Activated gamma-delta T cell treated with anti-CD3 and anti-CD28 coated beads, Interleukin-2, amount 50 U/mL, for 16 hours (primary cell): Measurements from ENCODE around the gene NOSTRIN.
"Not testable (repeated sequence)": the region's sequence is repeated elsewhere in the genome, so short reads cannot be mapped to it uniquely, and the experiment has no call there.

ENCODE experiments used
- DNase-seq: peaks from one replicate; pipeline ENCODE4 v3.0.0-alpha.2; 2020; ENCODE audit warnings: low read depth

The NOSTRIN gene

GRCh38 chr2:168819829-168820489 lies 17.5 kb downstream of the NOSTRIN start:
- no peak for DNase-seq

GRCh38 chr2:168821577-168821976 lies 19.1 kb downstream of the NOSTRIN start:
- DNase-seq: no peak

- no peak for DNase-seq
Observed at GRCh38 chr2:168821992-168822391, 19.6 kb downstream of the NOSTRIN start.

- no peak for DNase-seq
Observed at GRCh38 chr2:168825126-168825525, 22.7 kb downstream of the NOSTRIN start.

DNA sequence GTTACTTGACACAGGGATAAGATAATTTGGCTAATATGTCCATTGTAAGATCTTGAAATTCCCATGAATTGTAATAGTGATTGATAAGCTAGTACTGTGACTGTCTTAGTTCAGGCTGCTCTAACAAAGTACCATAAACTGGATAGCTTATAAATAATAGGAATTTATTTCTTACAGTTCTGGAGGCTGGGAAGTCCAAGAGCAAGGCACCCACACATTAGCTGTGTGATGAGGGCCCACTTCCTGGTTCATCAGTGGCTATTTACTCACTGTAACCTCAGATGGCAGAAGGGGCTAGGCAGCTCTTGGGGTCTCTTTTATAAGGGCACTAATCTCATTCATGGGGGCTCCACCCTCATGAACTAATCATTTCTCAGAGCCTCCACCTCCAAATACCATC lies 28.5 kb downstream of the NOSTRIN start:
- no peak for DNase-seq

DNA sequence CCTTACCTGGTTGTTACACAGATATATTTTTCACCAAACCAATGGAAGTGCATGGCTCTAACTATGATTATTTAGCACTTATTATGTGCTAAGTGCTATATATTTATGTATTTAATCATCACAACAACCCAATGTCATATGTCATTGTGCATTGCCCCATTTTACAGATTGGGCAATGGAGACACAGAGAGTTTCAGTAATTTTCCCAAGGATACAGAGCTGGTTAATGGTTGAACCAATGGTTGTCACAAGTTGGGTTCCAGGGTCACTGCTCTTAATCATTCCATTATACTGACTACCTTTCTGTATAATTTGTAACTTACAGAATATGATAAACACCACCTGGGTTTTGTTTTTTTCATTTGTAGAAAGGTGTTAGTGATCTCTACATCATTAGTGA lies 29.2 kb downstream of the NOSTRIN start:
- DNase-seq: no peak

- no peak for DNase-seq
Observed at GRCh38 chr2:168835969-168836368, 33.5 kb downstream of the NOSTRIN start.

- no peak for DNase-seq
Observed at GRCh38 chr2:168841445-168841844, 39.0 kb downstream of the NOSTRIN start.

DNA sequence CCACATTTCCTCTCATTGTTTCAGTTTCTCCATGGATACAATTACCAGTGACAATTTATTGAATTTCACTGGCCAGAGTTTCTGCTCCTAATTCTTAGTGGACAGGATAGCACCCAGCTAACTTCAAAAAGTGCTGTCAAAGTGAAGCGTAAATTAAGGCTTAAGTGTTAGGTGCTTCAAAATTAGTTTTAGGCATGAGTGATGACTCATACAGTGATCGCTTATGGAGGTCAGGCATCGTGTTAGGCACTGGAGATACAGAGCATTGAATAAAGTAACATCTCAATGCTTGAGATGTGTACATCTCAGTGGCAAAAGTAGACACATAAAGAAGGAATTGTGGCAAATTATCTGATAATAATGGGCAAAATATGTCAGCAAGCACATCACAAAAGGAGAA lies 40.8 kb downstream of the NOSTRIN start:
- no peak for DNase-seq

DNA sequence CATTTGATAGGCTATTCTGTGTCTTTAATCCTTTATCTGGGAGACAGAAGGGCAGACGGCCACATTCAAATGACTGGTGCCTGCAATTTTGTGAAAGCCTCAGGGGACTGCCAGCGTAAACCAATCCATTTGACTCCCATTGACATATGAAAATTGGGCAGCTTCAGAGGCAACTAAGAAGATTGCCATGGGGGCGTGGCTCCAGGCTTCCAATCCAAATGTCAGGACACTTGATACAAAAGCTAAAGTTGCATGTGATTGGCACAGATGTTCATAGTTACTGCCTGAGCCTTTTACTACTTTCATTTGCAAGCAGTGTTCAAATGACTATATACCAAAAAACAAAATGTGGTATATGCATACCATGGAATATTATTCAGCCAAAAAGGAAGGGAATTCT lies 45.8 kb downstream of the NOSTRIN start:
- DNase-seq: no peak

GRCh38 chr2:168849610-168850009 lies 47.2 kb downstream of the NOSTRIN start:
- DNase-seq: no peak

DNA sequence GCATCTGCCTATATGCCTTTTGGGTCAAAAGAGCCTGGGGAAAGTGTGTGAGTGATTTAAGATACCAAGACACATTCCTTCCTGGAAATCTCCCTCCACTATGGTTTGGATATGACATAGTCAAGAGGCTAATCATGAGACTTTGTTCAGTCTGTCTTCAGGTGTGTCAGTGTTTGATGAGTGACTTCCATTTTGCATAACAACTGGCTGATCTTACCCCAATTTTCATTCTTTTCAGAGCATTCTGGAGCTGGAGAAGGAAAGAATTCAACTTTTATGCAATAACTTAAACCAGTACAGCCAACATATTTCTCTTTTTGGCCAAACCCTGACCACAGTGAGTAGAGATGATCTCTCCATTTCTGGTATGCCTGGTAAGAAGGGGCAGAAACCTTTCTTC lies 48.4 kb downstream of the NOSTRIN start:
- DNase-seq: no peak

DNA sequence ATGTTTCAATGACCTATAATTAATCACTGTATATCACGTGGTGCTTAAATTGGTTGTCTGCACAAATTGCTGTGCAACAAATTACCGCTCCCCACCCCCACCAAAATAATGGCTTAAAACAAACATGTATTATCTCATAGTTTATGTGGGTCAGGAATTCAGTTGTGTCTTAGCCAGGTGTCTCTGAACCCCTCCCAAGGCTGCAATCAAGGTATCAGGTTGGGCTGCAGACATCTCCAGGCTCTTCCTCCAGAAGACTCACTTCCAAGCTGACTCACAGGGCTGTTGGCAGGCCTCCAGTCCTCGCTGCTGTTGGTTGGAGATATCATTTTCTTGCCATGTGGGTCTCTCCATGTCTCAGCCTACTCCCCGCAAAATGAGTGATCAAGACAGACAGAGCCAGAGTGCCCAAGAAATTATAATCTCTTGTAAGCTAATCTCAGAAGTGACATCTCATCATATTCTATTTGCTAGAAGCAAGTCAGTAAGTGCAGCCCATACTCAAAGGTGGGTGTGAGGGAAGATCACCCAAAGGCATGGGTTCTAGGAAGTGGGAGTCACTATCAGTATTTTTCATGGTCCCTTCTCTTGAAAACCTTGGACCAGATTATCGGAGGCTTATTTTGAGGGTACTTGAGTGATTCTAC lies 49.4 kb downstream of the NOSTRIN start:
- DNase-seq: no peak

GRCh38 chr2:168852481-168852880 lies 50.0 kb downstream of the NOSTRIN start:
- DNase-seq: no peak

DNA sequence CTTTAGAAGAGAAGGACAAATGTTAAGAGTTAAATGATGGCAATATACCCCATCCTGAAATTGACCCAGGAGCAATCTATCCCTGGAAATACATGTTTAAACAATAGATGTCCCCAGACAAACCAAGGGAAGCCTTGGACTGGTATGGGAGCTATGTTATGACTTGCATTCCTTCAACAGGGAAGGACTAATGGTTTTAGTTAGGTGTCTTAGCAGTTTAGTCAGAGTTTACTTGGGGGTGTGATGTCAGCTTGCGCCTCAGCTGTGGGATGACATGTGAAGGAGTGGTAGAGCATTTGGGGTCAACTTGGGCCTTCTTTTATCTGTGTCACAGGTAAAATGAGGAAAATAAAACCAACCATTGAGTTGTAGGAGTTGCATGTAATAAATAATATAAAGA lies 51.0 kb downstream of the NOSTRIN start:
- DNase-seq: no peak

GRCh38 chr2:168854651-168855050 lies 52.2 kb downstream of the NOSTRIN start:
- DNase-seq: no peak

DNA sequence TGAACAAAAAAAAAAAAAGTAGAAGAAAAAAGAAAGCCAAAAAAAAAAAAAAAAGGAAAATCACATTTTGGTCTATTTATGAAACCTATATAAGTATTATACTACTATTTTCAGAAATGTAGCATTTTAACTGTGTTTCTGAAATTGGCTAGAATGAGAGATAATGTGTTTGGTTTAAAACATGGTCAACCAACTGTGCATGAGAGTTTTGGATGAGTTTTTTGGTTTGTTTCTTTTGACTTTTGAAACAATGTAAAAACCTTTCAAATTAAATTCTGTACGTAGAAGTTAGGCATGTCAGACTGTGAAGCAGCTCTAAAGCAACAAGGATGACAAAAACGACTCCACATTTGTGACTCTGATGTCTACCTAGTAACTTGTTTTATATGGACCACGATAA lies 53.2 kb downstream of the NOSTRIN start:
- no peak for DNase-seq

- DNase-seq: no peak
Observed at GRCh38 chr2:168858146-168858545, 55.7 kb downstream of the NOSTRIN start.

- not testable (repeated sequence) for DNase-seq
Observed at GRCh38 chr2:168867164-168867563, 64.7 kb downstream of the NOSTRIN start.

GRCh38 chr2:168870369-168870768 lies 67.9 kb downstream of the NOSTRIN start:
- not testable (repeated sequence) for DNase-seq

DNA sequence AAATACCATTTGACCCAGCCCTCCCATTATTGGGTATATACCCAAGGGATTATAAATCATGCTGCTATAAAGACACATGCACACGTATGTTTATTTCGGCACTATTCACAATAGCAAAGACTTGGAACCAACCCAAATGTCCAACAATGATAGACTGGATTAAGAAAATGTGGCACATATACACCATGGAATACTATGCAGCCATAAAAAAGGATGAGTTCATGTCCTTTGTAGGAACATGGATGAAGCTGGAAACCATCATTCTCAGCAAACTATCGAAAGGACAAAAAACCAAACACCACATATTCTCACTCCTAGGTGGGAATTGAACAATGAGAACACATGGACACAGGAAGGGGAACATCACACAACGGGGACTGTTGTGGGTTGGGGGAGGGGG lies 68.4 kb downstream of the NOSTRIN start:
- not testable (repeated sequence) for DNase-seq

DNA sequence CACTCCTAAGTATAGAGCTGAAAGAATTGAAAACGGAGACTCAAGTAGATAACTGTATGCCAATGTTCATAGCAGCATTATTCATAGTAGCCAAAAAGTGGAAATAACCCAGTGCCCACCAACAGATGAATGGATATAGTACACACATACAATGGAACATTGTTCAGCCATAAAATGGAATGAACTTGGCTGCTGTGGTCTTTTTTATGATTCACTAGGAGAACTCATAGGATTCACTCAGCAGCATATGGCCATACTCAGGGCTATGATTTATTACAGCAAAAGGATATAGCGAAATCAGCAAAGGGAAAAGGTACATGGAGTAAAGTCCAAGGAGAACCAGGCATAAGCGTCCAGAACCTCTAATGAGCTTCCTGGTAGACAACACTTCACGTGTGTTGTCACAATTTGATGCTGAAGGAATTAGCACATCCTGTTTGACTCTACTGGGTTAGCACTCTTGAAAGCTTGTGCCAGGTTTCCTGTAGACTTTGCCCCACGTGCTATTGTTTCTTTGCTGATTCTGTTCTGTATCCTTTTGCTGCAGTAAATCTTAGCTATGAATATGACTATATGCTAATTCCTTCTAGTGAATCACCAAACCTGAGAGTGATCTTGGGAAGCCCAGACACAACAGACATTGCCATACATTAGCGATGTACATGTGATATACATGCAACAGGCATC lies 72.1 kb downstream of the NOSTRIN start:
- no peak for DNase-seq

DNA sequence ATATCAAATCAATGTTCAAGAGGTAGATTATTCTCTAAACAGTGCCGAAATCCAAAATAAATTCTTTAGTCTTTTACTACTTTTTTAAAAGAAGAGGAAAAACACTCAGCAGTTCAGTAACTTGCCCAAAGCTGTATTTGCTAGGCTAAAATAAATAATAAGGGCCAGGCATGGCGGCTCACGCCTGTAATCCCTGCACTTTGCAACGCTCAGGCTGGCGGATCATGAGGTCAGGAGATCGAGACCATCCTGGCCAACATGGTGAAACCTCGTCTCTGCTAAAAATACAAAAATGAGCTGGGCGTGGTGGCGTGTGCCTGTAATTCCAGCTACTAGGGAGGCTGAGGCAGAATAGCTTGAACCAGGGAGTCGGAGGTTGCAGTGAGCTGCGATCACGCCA lies 79.7 kb downstream of the NOSTRIN start:
- not testable (repeated sequence) for DNase-seq
